Measurements from ENCODE around the gene CST1.
"Not testable (repeated sequence)": the region's sequence is repeated elsewhere in the genome, so short reads cannot be mapped to it uniquely, and the experiment has no call there.

CST1 gene

DNA sequence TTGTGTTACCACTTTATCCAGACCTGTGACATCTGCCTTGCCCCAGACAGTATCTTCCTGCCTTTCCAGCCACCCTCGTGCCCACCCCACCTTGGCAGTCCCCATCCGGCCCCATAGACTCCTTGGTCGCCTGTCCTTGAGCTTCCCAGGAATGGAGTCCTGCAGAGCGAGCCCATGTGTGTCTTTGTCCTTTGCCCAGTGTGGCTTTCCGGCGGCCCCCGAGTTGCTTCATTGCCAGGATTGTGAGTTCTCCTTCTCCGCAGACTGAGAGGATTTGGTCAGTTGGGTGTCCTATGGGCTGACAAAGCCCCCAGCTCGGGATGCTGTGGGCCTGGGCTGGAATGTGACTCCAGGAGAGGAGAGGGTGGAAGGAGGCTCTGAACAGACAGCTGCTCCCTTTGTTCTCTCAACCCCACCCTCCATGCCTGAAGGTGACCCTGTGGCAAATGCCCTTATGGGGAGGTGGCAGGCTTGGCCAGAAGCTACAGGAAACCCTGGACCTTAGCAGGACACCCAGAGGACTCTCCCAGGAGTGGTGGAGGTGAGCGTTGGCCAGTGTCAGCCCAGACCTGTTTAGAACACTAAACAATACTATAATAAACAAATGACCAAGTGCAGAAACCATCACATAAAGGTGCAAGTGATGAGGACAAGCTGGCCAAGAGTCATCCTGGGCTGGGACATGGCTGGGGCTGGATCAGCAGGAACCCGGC, 1.9 kb upstream of the CST1 start:
- no peak overlapping the region for H3K27ac Mint-ChIP-seq (ENCODE audit: low read depth)
- no peaks in the 10 kb centered on the region for H3K36me3 Mint-ChIP-seq (ENCODE audit: insufficient read depth)
- H3K4me3 Mint-ChIP-seq: no peak overlapping the region
- no peak for DNase-seq (ENCODE audit: low spot score in 2 of 2)
- no peak for ATAC-seq (replicated peaks; ENCODE audit: extremely low read depth, poor library complexity, severe bottlenecking)
- H3K4me1 Mint-ChIP-seq: no peaks in the 10 kb centered on the region
- peaks cover 78% of the 10 kb centered on the region for H3K27me3 Mint-ChIP-seq
- no peaks in the 10 kb centered on the region for H3K9me3 Mint-ChIP-seq

DNA sequence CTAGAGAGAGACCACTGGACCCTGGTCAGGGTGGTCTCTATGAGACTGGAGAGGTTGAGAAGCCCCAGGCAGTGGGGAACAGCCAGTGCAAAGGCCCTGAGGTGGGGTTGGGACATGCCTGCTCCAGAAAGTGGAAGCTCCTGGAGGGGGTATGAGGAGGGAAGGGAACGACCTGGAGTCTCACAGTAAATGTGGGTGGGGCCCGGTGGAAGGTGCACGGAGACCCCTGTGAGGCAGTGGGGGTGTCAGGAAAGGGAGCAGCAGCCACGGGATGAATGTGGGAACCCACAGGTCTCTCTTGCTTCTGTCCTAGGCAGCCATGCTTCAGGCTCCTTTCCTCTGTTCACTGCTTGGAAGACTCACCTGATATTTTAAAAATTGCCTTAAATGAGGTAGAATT, 1.3 kb upstream of the CST1 start:
- no peak for ATAC-seq (replicated peaks; ENCODE audit: extremely low read depth, poor library complexity, severe bottlenecking)
- DNase-seq (ENCODE audit: low spot score in 2 of 2): no peak
- Mint-ChIP-seq H3K27me3 (peaks cover 76% of the 10 kb centered on the region), H3K27ac (ENCODE audit: low read depth) (no peak overlapping the region), H3K36me3 (ENCODE audit: insufficient read depth) (no peaks in the 10 kb centered on the region), H3K9me3 (no peaks in the 10 kb centered on the region), H3K4me1 (no peaks in the 10 kb centered on the region), H3K4me3 (no peak overlapping the region)

DNA sequence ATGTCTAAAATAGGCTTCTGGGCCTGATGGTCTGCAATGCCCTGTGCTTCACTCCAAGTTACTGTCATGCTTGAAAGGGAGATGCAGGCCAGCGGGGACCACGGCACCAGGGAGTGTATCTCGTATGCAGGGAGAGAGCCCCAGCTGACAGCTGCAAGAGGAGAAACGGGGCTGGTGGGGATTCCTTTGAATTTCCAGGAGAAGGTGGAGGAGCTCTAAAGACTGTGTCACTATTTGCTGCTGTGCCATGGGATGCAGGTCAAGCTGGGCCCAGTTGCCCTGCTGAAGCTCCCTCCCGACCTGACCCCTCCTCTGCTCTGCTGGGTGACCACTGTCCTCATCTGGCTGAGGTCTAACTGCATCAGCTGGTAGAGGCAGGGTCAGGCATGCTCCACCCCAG, 989 bp downstream of the CST1 start:
- DNase-seq (ENCODE audit: low spot score in 2 of 2): no peak
- no peak overlapping the region for H3K27ac Mint-ChIP-seq (ENCODE audit: low read depth)
- H3K27me3 Mint-ChIP-seq: peaks cover 72% of the 10 kb centered on the region
- no peak for ATAC-seq (replicated peaks; ENCODE audit: extremely low read depth, poor library complexity, severe bottlenecking)
- H3K4me1 Mint-ChIP-seq: no peaks in the 10 kb centered on the region
- H3K9me3 Mint-ChIP-seq: no peaks in the 10 kb centered on the region
- H3K4me3 Mint-ChIP-seq: no peak overlapping the region
- H3K36me3 Mint-ChIP-seq (ENCODE audit: insufficient read depth): no peaks in the 10 kb centered on the region

- not testable (repeated sequence) for H3K4me1 Mint-ChIP-seq; H3K9me3 Mint-ChIP-seq; H3K4me3 Mint-ChIP-seq; H3K27ac Mint-ChIP-seq (ENCODE audit: low read depth); H3K36me3 Mint-ChIP-seq (ENCODE audit: insufficient read depth); DNase-seq (ENCODE audit: low spot score in 2 of 2); ATAC-seq (replicated peaks; ENCODE audit: extremely low read depth, poor library complexity, severe bottlenecking)
- peaks cover 67% of the 10 kb centered on the region for H3K27me3 Mint-ChIP-seq
Measured at GRCh38 chr20:23748975-23749374, 1.8 kb downstream of the CST1 start.

GRCh38 chr20:23747551-23747950, 3.2 kb downstream of the CST1 start:
- H3K27me3 Mint-ChIP-seq: peaks cover 53% of the 10 kb centered on the region
- not testable (repeated sequence) for ATAC-seq (replicated peaks; ENCODE audit: extremely low read depth, poor library complexity, severe bottlenecking); H3K9me3 Mint-ChIP-seq; H3K4me3 Mint-ChIP-seq; H3K27ac Mint-ChIP-seq (ENCODE audit: low read depth); DNase-seq (ENCODE audit: low spot score in 2 of 2); H3K4me1 Mint-ChIP-seq; H3K36me3 Mint-ChIP-seq (ENCODE audit: insufficient read depth)

DNA sequence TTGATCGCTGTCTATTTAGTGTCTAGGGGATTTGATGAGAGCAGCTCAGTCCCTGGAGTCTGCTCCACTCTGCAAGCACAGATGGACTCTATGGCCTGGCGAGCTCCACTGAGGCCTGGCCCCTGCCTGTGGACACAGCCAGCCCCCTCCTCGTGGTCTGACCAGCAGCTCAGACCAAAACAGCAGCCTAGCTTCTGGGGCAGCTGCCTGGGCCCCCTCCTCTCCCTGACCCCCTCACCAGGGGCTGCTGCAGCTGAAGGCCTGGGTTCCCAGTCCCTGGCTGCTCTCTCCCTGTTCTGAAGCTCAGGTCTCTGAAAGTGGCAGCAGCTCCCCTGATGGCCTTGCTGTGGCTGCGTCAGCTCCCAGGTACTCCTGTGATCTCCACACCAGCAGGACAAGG, 3.6 kb downstream of the CST1 start:
- DNase-seq (ENCODE audit: low spot score in 2 of 2); H3K4me1 Mint-ChIP-seq; H3K4me3 Mint-ChIP-seq; ATAC-seq (replicated peaks; ENCODE audit: extremely low read depth, poor library complexity, severe bottlenecking); H3K9me3 Mint-ChIP-seq; H3K27ac Mint-ChIP-seq (ENCODE audit: low read depth); H3K36me3 Mint-ChIP-seq (ENCODE audit: insufficient read depth): not testable (repeated sequence)
- H3K27me3 Mint-ChIP-seq: peaks cover 49% of the 10 kb centered on the region

GRCh38 chr20:23746321-23746720, 4.4 kb downstream of the CST1 start:
- Mint-ChIP-seq H3K9me3 (no peaks in the 10 kb centered on the region), H3K36me3 (ENCODE audit: insufficient read depth) (no peaks in the 10 kb centered on the region), H3K27me3 (peaks cover 47% of the 10 kb centered on the region), H3K4me1 (no peaks in the 10 kb centered on the region), H3K4me3 (no peak overlapping the region), H3K27ac (ENCODE audit: low read depth) (no peak overlapping the region)
- ATAC-seq (replicated peaks; ENCODE audit: extremely low read depth, poor library complexity, severe bottlenecking) (no peak), DNase-seq (ENCODE audit: low spot score in 2 of 2) (no peak)

DNA sequence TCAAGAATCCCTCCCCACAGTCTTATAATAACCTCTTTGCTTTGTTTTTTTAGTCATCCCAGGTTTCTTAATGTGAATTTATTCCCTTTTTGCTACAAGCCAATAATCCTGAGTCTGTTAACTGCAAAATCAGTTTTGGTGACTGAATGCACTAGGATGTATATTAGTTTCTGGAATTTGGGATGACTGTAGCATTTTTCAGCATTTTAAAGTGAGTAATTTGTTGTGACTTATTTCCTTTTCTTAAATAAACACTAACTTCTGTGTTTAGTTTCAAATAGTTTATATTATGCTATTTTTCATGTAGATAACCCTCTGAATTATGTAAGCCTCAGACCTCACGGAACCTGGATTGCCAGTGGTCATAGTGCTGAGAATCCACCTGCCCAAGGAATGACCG, 5.5 kb downstream of the CST1 start:
- ATAC-seq (replicated peaks; ENCODE audit: extremely low read depth, poor library complexity, severe bottlenecking) (no peak), DNase-seq (ENCODE audit: low spot score in 2 of 2) (no peak)
- Mint-ChIP-seq H3K4me1 (no peaks in the 10 kb centered on the region), H3K27ac (ENCODE audit: low read depth) (no peak overlapping the region), H3K4me3 (no peak overlapping the region), H3K36me3 (ENCODE audit: insufficient read depth) (no peaks in the 10 kb centered on the region), H3K9me3 (no peaks in the 10 kb centered on the region), H3K27me3 (peaks cover 41% of the 10 kb centered on the region)

- no peaks in the 10 kb centered on the region for H3K4me1 Mint-ChIP-seq
- H3K27ac Mint-ChIP-seq (ENCODE audit: low read depth): no peak overlapping the region
- H3K27me3 Mint-ChIP-seq: peaks cover 41% of the 10 kb centered on the region
- H3K9me3 Mint-ChIP-seq: no peaks in the 10 kb centered on the region
- no peak overlapping the region for H3K4me3 Mint-ChIP-seq
- DNase-seq (ENCODE audit: low spot score in 2 of 2): no peak
- no peaks in the 10 kb centered on the region for H3K36me3 Mint-ChIP-seq (ENCODE audit: insufficient read depth)
- no peak for ATAC-seq (replicated peaks; ENCODE audit: extremely low read depth, poor library complexity, severe bottlenecking)
Measured at GRCh38 chr20:23744817-23745216, 5.9 kb downstream of the CST1 start.

DNA sequence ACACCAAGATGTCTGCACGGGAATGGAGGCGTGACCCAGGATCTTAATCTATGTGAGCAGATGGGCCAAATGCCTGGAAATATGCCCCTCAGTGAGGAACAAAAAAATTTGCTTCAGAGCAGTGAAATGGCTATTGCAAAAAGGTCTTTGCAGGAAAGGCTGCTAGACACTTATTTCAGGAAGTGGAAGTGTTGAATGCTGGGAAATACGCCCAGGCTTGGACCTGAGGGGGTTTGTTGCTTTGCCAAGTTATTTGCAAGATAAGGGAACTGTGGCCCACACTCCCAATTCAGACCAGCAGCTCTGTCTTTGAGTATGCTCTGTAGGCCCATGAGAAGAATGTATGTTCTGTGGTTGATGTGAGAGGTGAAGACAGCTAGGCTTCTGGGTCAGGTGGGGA, 15.3 kb downstream of the CST1 start:
- peaks cover 79% of the 10 kb centered on the region for H3K27me3 Mint-ChIP-seq
- DNase-seq (ENCODE audit: low spot score in 2 of 2); H3K9me3 Mint-ChIP-seq; H3K4me1 Mint-ChIP-seq; H3K27ac Mint-ChIP-seq (ENCODE audit: low read depth); H3K36me3 Mint-ChIP-seq (ENCODE audit: insufficient read depth); ATAC-seq (replicated peaks; ENCODE audit: extremely low read depth, poor library complexity, severe bottlenecking); H3K4me3 Mint-ChIP-seq: not testable (repeated sequence)

DNA sequence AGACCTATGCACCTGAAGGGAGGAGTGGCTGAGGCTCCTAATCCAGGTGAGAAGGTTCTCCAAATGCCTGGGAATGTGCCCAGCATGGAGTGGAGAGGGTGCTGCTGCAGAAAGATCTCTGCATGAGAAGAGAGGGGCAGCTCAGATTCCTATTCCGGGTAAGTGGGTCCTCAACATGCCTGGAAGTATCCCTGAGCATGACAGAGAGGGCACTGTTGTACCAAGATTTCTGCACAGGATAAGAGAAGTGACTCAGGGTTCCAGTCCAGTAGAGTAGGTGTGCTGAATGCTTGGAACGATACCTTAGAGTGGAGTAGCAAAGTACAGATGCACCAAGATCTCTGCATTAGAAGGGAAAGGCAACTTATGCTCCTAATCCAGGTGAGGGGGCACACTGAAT, 15.8 kb downstream of the CST1 start:
- peaks cover 76% of the 10 kb centered on the region for H3K27me3 Mint-ChIP-seq
- not testable (repeated sequence) for H3K4me1 Mint-ChIP-seq; H3K36me3 Mint-ChIP-seq (ENCODE audit: insufficient read depth); ATAC-seq (replicated peaks; ENCODE audit: extremely low read depth, poor library complexity, severe bottlenecking); H3K4me3 Mint-ChIP-seq; DNase-seq (ENCODE audit: low spot score in 2 of 2); H3K27ac Mint-ChIP-seq (ENCODE audit: low read depth); H3K9me3 Mint-ChIP-seq

DNA sequence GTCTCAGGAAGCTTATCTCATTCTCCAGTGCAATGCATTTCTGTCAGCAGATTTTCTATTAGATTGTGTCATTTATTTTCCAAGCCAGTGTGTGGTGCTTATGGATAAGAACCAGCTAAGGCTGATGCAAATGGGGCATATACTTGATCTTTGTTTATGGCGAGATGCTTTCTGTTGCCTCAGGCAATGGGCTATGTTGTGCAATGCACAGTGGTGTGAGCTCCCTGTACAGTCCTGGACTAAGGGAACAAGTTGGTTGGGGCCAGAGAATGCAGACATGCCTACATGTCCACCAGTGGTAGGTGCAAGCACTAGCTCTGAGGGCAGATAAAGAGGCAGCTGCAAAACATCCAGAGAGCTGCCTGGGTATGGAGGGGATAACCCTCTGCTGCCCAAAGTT, 16.3 kb downstream of the CST1 start:
- DNase-seq (ENCODE audit: low spot score in 2 of 2); H3K4me3 Mint-ChIP-seq; H3K27ac Mint-ChIP-seq (ENCODE audit: low read depth); H3K9me3 Mint-ChIP-seq; H3K36me3 Mint-ChIP-seq (ENCODE audit: insufficient read depth); H3K4me1 Mint-ChIP-seq; ATAC-seq (replicated peaks; ENCODE audit: extremely low read depth, poor library complexity, severe bottlenecking): not testable (repeated sequence)
- peaks cover 71% of the 10 kb centered on the region for H3K27me3 Mint-ChIP-seq

DNA sequence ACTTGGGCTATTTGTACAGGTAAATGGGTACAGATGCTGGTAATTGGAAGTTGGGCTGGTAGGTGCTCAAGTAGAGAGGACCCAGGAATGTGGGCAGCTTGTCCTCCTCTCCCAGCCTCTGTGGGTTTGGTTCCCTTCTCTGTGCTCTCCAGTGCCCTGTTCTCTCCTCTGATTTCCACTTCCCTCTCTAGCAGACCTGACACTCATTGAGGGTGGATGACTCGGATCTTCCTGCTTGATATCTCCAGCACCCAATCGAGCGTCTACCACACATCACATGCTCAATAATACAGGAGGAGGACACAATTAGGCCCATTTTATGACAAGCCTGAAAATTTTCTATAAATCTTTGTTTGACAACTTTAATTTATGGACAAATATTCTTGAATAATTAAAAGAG, 23.7 kb downstream of the CST1 start:
- Mint-ChIP-seq H3K27me3 (peaks cover 13% of the 10 kb centered on the region), H3K9me3 (no peaks in the 10 kb centered on the region), H3K4me1 (no peaks in the 10 kb centered on the region), H3K36me3 (ENCODE audit: insufficient read depth) (no peaks in the 10 kb centered on the region), H3K27ac (ENCODE audit: low read depth) (no peak overlapping the region), H3K4me3 (no peak overlapping the region)
- DNase-seq (ENCODE audit: low spot score in 2 of 2) (no peak), ATAC-seq (replicated peaks; ENCODE audit: extremely low read depth, poor library complexity, severe bottlenecking) (no peak)

Data from central memory CD8-positive, alpha-beta T cell (primary cell).